Brain microvascular endothelial cell (primary cell): ENCODE data around the gene TGFA.

Experiments used
- DNase-seq: peaks from one replicate; pipeline ENCODE4 v3.0.0-alpha.2; 2020
- H3K27ac ChIP-seq: fragments of 250-450 bp; sonication (Bioruptor Pico); 2 replicates; pipeline ENCODE4 v1.5.1; 2020; ENCODE audit warnings: mild to moderate bottlenecking, moderate library complexity
- H3K27me3 ChIP-seq: fragments of 250-450 bp; sonication (Bioruptor Pico); replicated peaks from 2 replicates; pipeline ENCODE4 v1.5.1; 2020; ENCODE audit warnings: mild to moderate bottlenecking
- H3K36me3 ChIP-seq: fragments of 250-450 bp; sonication (Bioruptor Pico); replicated peaks from 2 replicates; pipeline ENCODE4 v1.5.1; 2020; ENCODE audit warnings: mild to moderate bottlenecking
- H3K4me3 ChIP-seq: 2 replicates; pipeline ENCODE4 v1.5.1; 2011; ENCODE audit warnings: low read depth, mild to moderate bottlenecking, control low read depth, low read length, moderate library complexity
- in situ Hi-C: cut with HindIII; loops from 2 replicates; pipeline ENCODE4 v1.10.0; 2017; ENCODE audit warnings: low sequenced_read_pairs, low pct_ligation_motif_present
- TF ChIP-seq, protein P1 (sequence below): IDR thresholded peaks from 2 replicates; pipeline ENCODE4 v1.5.1; 2011; ENCODE audit warnings: low read depth, mild to moderate bottlenecking, moderate library complexity, low read length, control low read depth, inconsistent platforms; ENCODE audit errors: missing control alignments

Gene TGFA

DNA sequence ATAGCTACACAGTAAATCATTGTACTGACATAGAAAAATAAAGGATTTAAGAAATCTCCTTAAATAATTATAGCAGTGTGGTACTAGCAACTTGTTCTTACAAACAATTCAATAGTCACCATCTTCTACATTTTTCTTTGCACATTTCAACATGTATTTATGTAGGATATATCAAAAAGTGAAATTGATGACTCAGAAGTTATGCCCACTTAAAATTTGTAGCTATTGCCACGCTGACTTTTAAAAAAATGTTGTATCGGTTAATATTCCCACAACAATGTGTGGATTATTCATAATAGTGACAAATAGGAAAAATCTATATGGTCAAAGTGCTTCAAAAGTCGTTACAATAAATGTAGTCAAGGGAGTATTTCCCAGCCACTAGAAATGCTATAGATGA is 6.7 kb downstream of the TGFA start:
- in situ Hi-C loops = no loop called here

DNA sequence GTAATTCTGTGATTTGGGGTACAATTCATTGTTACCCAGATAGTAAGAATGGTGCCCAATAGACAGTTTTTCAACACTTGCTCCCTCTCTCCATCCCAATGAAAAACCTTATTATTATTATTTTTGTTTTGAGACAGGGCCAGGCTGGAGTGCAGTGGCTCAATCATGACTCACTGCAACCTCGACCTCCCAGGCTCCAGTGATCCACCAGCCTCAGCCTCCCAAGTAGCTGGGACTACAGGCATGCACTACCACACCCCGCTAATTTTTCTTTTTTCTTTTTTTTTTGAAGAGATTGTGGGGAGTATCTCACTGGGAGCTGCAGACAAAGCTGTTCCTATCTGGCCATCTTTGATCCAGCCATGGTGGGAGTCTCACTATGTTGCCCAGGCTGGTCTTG is 7.2 kb downstream of the TGFA start:
- no peak for DNase-seq
- in situ Hi-C loops = no loop called here
- no peaks in the 10 kb centered on the region for H3K36me3 ChIP-seq
- TF ChIP-seq, protein P1, sequence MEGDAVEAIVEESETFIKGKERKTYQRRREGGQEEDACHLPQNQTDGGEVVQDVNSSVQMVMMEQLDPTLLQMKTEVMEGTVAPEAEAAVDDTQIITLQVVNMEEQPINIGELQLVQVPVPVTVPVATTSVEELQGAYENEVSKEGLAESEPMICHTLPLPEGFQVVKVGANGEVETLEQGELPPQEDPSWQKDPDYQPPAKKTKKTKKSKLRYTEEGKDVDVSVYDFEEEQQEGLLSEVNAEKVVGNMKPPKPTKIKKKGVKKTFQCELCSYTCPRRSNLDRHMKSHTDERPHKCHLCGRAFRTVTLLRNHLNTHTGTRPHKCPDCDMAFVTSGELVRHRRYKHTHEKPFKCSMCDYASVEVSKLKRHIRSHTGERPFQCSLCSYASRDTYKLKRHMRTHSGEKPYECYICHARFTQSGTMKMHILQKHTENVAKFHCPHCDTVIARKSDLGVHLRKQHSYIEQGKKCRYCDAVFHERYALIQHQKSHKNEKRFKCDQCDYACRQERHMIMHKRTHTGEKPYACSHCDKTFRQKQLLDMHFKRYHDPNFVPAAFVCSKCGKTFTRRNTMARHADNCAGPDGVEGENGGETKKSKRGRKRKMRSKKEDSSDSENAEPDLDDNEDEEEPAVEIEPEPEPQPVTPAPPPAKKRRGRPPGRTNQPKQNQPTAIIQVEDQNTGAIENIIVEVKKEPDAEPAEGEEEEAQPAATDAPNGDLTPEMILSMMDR = no peak
- H3K27ac ChIP-seq = no peak overlapping the region
- H3K27me3 ChIP-seq = peaks cover 8% of the 10 kb centered on the region
- no peak overlapping the region for H3K4me3 ChIP-seq

More for the DNA sequence above, 6.7 kb downstream of the TGFA start:
- no peak overlapping the region for H3K27ac ChIP-seq
- H3K27me3 ChIP-seq = peaks cover 10% of the 10 kb centered on the region
- H3K36me3 ChIP-seq = no peaks in the 10 kb centered on the region
- TF ChIP-seq, protein P1 = no peak
- no peak for DNase-seq
- no peak overlapping the region for H3K4me3 ChIP-seq

GRCh38 chr2:70541481-70542020 is 12.1 kb downstream of the TGFA start:
- Histone ChIP-seq H3K4me3 (no peak overlapping the region), H3K36me3 (no peaks in the 10 kb centered on the region), H3K27me3 (no peaks in the 10 kb centered on the region), H3K27ac (no peak overlapping the region)
- DNase-seq = no peak
- TF ChIP-seq, protein P1 = no peak
- in situ Hi-C loops = no loop called here

- in situ Hi-C loops = no loop called here
- no peaks in the 10 kb centered on the region for H3K27me3 ChIP-seq
- TF ChIP-seq, protein P1 = no peak
These were observed 15.8 kb downstream of the TGFA start for GRCh38 chr2:70537840-70538239.

DNA sequence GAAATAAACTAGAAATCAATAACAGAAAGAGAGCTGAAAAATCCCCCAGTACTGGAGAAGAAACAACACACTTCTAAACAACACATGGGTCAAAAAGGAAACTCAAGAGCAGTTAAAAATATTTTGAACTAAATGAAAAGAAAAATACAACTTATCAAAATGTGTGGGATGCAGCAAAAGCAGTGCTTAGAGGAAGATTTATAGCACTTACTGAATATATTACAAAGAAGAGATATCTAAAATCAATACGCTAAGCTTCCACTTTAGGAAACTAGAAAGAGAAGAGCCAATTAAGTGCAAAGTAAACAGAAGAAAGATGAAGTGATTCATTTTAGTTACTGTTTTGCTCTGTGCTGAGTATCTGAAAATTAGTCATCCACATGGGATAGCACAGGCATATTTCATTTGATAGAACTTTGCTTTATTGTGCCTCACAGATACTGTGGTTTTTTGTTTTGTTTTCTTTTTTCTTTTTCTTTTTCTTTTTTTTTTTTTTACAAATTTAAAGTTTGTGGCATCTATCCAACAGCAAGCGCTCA is 17.0 kb downstream of the TGFA start:
- no peak for DNase-seq
- H3K27me3 ChIP-seq = no peaks in the 10 kb centered on the region
- in situ Hi-C loops = no loop called here
- H3K27ac ChIP-seq = no peak overlapping the region
- H3K36me3 ChIP-seq = no peaks in the 10 kb centered on the region
- TF ChIP-seq, protein P1 = no peak
- no peak overlapping the region for H3K4me3 ChIP-seq

More at GRCh38 chr2:70537840-70538239, 15.8 kb downstream of the TGFA start:
- no peak for DNase-seq
- Histone ChIP-seq H3K36me3 (no peaks in the 10 kb centered on the region), H3K27ac (no peak overlapping the region), H3K4me3 (no peak overlapping the region)

DNA sequence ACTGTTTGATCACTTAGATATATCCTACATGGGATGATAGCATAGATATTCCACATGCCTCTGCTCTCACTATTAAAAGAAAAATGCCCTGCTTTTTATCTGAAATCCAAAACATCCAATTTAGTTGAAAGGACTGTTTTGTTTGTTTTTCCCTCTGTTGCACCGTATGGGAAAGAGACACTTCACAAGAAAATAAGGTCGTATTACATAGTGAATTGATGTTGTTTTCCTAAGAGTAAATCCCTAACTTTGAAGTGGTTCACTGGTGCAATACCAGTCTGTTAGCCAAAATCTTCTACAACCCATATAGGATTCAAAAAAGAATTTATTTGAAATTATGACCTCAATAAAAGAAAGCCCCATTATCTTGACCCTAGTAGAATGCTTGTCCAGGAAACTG is 18.1 kb downstream of the TGFA start:
- DNase-seq = no peak
- in situ Hi-C loops = no loop called here
- Histone ChIP-seq H3K27ac (no peak overlapping the region), H3K4me3 (no peak overlapping the region), H3K27me3 (no peaks in the 10 kb centered on the region), H3K36me3 (no peaks in the 10 kb centered on the region)
- TF ChIP-seq, protein P1 = no peak
